CD4-positive, alpha-beta memory T cell (primary cell): ENCODE measurements around the gene DTX1. TPM values are rescaled to one million over a fixed set of nuclear protein-coding genes. Genes with fewer than 3 reads are reported as not detected.

ENCODE experiments used
- CTCF ChIA-PET: fragments of 350-600 bp; sonication (Branson Sonifier 250); formaldehyde crosslinking; loops from one replicate; lab custom pipeline; 2021; ENCODE audit warnings: inconsistent platforms; ENCODE audit not compliant: partially characterized antibody; lab: Charles Lee
- POLR2A ChIA-PET: fragments of 350-600 bp; sonication (Branson Sonifier 250); formaldehyde crosslinking; loops from one replicate; lab custom pipeline; 2021; ENCODE audit not compliant: partially characterized antibody; lab: Charles Lee
- DNase-seq, 5 donors: peaks; one replicate each; pipeline versions ENCODE4 v3.0.0 to v3.0.0-alpha.2; 2020 to 2022; ENCODE audit warnings: mixed read lengths in 1 of 5
- H3K27ac ChIP-seq: one replicate; pipeline ENCODE4 v1.7.0; 2013; ENCODE audit warnings: low read depth, low read length
- H3K27me3 ChIP-seq: 2 replicates; pipeline ENCODE4 v1.7.0; 2013; ENCODE audit warnings: mild to moderate bottlenecking, low read length, moderate library complexity; ENCODE audit not compliant: insufficient read depth
- H3K36me3 ChIP-seq: 2 replicates; pipeline ENCODE4 v1.7.0; 2013; ENCODE audit warnings: mild to moderate bottlenecking, low read length, moderate library complexity; ENCODE audit not compliant: insufficient read depth
- H3K4me1 ChIP-seq: 2 replicates; pipeline ENCODE4 v1.7.0; 2013; ENCODE audit warnings: mild to moderate bottlenecking, low read length, moderate library complexity; ENCODE audit not compliant: insufficient read depth
- H3K4me3 ChIP-seq, 2 donors: one replicate each; pipeline ENCODE4 v1.7.0; 2013; ENCODE audit warnings: low read length in 2 of 2, mild to moderate bottlenecking in 1 of 2
- H3K9me3 ChIP-seq, 2 donors: one replicate each; pipeline ENCODE4 v1.7.0; 2013; ENCODE audit warnings: low read length in 2 of 2, control low read depth in 1 of 2; ENCODE audit not compliant: control insufficient read depth in 1 of 2
- H3K27ac Mint-ChIP-seq, 7 donors: one replicate each; pipeline ENCODE4 v1.8.0; 2020 to 2021; ENCODE audit warnings: mixed read lengths in 7 of 7, mild to moderate bottlenecking in 6 of 7, inconsistent platforms in 3 of 7, moderate library complexity in 3 of 7
- H3K27me3 Mint-ChIP-seq, 2 donors: one replicate each; pipeline ENCODE4 v1.8.0; 2020 to 2021; ENCODE audit warnings: mixed read lengths in 2 of 2
- H3K36me3 Mint-ChIP-seq, 2 donors: one replicate each; pipeline ENCODE4 v1.8.0; 2020 to 2021; ENCODE audit warnings: mixed read lengths in 2 of 2, inconsistent platforms in 1 of 2, mild to moderate bottlenecking in 1 of 2
- H3K4me1 Mint-ChIP-seq, 4 donors: one replicate each; pipeline ENCODE4 v1.8.0; 2020 to 2021; ENCODE audit warnings: mixed read lengths in 4 of 4, mild to moderate bottlenecking in 1 of 4
- H3K4me3 Mint-ChIP-seq, 8 donors: one replicate each; pipeline ENCODE4 v1.8.0; 2020 to 2021; ENCODE audit warnings: mixed read lengths in 8 of 8, mild to moderate bottlenecking in 7 of 8, moderate library complexity in 6 of 8, inconsistent platforms in 3 of 8
- H3K9me3 Mint-ChIP-seq, 8 donors: one replicate each; pipeline ENCODE4 v1.8.0; 2020 to 2021; ENCODE audit warnings: mixed read lengths in 8 of 8, mild to moderate bottlenecking in 5 of 8, inconsistent platforms in 3 of 8, moderate library complexity in 1 of 8
- intact Hi-C: fragments of 100-400 bp; cut with micrococcal nuclease; formaldehyde crosslinking; loops from one replicate; pipeline ENCODE4 v1.15.1; 2023
- polyA plus RNA-seq, 2 donors: library from polyadenylated mRNA; unstranded; fragments of 300-500 nt; fragmentation: Illumina TruSeq; gene quantifications; one replicate each; pipeline ENCODE4 v1.2.3, GENCODE V29; 2021
- total RNA-seq, 2 experiments: library from RNA; stranded (reverse); gene quantifications; one replicate each; pipeline ENCODE4 v1.2.3, GENCODE V29; 2021

The DTX1 gene
- total and polyA plus RNA-seq, 4 experiments from 2014 or later, result 0.30 to 7.5 (median 5.5) TPM

DNA sequence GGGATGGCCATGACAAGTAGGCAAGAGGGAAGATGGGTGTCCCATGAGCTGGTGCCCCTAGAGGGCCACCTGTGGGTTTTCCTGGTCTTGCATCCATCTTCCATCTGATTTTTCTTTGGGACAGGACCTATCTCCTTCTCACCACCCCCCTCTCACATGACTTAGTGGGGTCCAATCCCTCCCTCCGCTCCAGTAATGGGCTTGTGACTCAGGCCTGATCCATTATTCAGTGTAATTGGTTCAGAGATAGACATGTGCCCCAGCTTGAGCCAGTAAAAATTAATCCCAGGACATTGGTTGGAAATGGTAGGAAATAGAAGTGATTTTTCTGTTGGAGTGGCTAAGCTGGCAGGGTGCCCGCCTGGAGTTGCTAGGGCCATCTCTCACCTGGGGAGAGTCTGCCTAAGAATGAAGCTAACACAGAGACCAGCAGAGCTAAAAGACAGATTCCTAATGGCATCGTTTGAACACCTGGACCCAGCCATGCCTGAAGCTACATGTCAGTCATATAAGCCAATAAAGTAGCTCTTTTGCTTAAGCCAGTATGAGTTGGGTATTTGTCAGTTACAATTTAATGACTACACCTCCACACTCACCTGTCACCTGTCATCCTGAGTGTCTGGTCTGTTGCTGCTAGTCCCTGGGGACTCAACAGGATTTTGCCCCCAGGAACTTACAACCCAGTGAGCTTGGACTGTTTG, 64.3 kb downstream of the DTX1 start:
- no peak overlapping the region for H3K4me3 Mint-ChIP-seq
- H3K4me1 Mint-ChIP-seq, result no peaks in the 10 kb centered on the region
- H3K27me3 ChIP-seq, result no peaks in the 10 kb centered on the region
- ChIA-PET CTCF (interaction anchor here (0.8 to 1.1 kb wide), 2 partner anchors 53 to 72 kb away, joined by 3 read pairs; no protein-coding TSS in a partner anchor), POLR2A (no interaction called here)
- H3K27ac Mint-ChIP-seq, result no peak overlapping the region
- intact Hi-C loops, result no loop called here
- H3K4me1 ChIP-seq, result no peaks in the 10 kb centered on the region
- H3K27me3 Mint-ChIP-seq, result peaks cover 2% of the 10 kb centered on the region in 2 donors
- no peak for DNase-seq
- H3K36me3 ChIP-seq, result no peaks in the 10 kb centered on the region
- peaks cover 0 to 10% (median 4%) of the 10 kb centered on the region in 8 donors for H3K9me3 Mint-ChIP-seq
- H3K36me3 Mint-ChIP-seq, result no peaks in the 10 kb centered on the region
- no peaks in the 10 kb centered on the region for H3K9me3 ChIP-seq
- no peak overlapping the region for H3K27ac ChIP-seq
- no peak overlapping the region for H3K4me3 ChIP-seq

DNA sequence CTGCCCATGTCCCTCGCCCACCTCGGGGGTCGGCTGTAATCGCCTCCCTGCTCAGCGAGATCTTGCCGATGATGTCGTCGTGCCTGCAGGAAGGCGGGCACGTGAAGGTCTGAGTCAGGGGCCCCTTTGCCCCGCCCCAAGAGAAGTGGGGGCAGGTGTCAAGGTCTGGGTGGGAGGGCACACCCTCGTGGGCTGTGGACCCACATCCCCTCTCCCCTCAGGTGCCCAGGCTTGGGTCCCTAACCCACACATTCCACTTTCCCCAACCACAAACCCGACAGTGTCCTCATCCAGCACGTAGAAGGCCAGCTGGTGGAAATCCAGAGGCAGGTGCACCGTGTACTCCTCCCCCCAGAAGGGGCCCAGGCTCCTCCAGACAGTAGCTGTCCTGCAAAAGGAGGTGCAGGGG, 71.3 kb downstream of the DTX1 start:
- peaks cover 0 to 4% of the 10 kb centered on the region in 2 donors for H3K27me3 Mint-ChIP-seq
- H3K9me3 Mint-ChIP-seq, result peaks cover 0 to 8% (median 4%) of the 10 kb centered on the region in 8 donors
- H3K9me3 ChIP-seq, result no peaks in the 10 kb centered on the region
- no peak overlapping the region for H3K27ac Mint-ChIP-seq
- H3K36me3 ChIP-seq, result no peaks in the 10 kb centered on the region
- no peak for DNase-seq
- POLR2A ChIA-PET, result no interaction called here
- H3K36me3 Mint-ChIP-seq, result no peaks in the 10 kb centered on the region
- H3K27ac ChIP-seq, result no peak overlapping the region
- H3K4me3 ChIP-seq, result no peak overlapping the region
- CTCF ChIA-PET, result no interaction called here
- H3K4me3 Mint-ChIP-seq, result no peak overlapping the region
- H3K27me3 ChIP-seq, result no peaks in the 10 kb centered on the region
- no peaks in the 10 kb centered on the region for H3K4me1 ChIP-seq
- peaks cover 0 to 6% (median 4%) of the 10 kb centered on the region in 4 donors for H3K4me1 Mint-ChIP-seq
- intact Hi-C loops, result no loop called here

DNA sequence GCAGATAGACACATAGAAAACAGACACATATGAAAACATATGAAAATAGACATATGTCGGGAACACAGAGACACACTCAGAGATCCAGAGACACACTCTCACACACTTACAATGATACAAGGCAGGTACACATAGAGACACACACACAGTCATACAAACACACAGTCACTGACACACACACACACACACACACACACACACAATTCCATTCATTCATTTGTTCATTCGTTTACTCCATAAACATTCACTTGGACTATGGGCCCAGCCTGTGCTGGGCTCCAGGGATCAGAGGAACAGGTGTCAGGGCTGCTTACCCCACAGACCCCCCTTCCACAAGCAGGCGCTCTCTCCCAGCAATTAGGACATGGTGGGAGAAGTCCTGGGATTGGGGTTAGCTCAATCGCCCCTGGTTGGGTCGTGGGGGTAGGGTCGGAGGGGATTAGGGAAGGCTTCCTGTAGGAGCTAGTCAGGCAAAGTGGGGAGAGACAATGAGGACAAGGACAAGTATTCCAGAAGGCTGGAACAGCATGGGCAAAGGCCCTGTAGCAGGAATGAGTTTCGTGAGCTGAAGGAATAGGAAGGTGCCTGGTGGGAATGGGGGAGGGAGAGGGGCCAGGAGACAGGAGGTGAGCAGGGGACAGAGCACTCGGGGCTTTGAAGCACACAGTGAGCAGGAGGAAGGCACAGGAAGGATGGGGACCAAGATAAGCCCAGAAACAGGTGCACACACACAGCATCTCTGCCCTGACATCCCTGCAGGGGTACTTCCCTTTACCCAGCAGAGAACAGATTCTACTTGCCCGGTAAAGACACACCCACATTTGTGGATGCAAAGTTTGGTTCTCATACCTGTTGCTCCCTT, 72.5 kb downstream of the DTX1 start:
- Histone ChIP-seq H3K4me3 (no peak overlapping the region), H3K27ac (no peak overlapping the region), H3K4me1 (no peaks in the 10 kb centered on the region), H3K27me3 (no peaks in the 10 kb centered on the region), H3K36me3 (no peaks in the 10 kb centered on the region), H3K9me3 (no peaks in the 10 kb centered on the region)
- H3K27ac Mint-ChIP-seq, result peak overlapping the region in 4 of 7 donors; percentile 50 to 75 (median 60)
- peaks cover 0 to 4% of the 10 kb centered on the region in 2 donors for H3K27me3 Mint-ChIP-seq
- no peaks in the 10 kb centered on the region for H3K36me3 Mint-ChIP-seq
- no peak overlapping the region for H3K4me3 Mint-ChIP-seq
- CTCF ChIA-PET, result interaction anchor here (1.8 kb wide), 1 partner anchor 45 kb away, joined by 4 read pairs; no protein-coding TSS in a partner anchor
- POLR2A ChIA-PET, result no interaction called here
- intact Hi-C loops, result no loop called here
- peaks cover 0 to 6% (median 4%) of the 10 kb centered on the region in 4 donors for H3K4me1 Mint-ChIP-seq
- DNase-seq, result no peak
- H3K9me3 Mint-ChIP-seq, result no peaks in the 10 kb centered on the region

DNA sequence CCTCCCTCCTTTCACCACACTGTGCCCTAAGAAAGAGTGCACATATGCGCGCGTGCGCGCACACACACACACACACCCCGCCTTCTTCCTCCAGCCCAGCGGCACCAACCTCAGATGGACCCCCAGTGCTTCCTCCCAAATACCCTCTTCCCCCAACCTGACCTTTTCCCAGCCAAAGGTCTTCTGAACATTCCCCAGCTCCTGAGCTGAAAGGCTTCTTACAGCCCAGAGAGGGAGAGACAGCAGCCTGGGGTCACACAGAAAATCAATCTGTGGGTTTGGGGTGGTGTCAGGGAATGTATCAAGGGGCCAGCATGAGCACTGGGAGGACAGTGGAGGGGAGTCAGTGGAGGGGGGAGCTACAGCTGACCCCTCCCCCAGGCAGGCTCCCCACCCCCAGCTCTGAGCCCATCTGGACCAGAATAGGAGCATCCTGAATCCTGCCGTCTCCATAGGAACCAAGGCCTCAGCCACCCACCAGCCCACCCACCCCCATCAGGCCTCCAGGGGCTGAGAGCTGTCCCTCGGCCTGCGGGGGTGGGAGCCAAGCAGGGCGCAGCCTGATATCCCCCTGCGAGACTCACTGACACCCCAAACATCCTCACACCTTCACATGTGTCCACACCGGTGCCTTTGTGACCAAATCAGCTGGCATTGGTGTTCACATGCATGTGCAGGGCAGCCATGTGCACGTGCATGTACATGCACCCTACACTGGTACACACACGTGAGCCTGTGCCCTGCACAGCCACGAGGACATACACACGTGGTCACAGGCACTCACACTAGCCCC, 73.3 kb downstream of the DTX1 start:
- Mint-ChIP-seq H3K4me3 (no peak overlapping the region), H3K9me3 (no peaks in the 10 kb centered on the region), H3K36me3 (no peaks in the 10 kb centered on the region), H3K27ac (peak overlapping the region in 3 of 7 donors; percentile 54 to 75 (median 66)), H3K4me1 (peaks cover 0 to 6% (median 4%) of the 10 kb centered on the region in 4 donors), H3K27me3 (peaks cover 0 to 4% of the 10 kb centered on the region in 2 donors)
- ChIA-PET POLR2A (no interaction called here), CTCF (interaction anchor here (1.8 kb wide), 1 partner anchor 45 kb away, joined by 4 read pairs; no protein-coding TSS in a partner anchor)
- no peaks in the 10 kb centered on the region for H3K36me3 ChIP-seq
- no peaks in the 10 kb centered on the region for H3K9me3 ChIP-seq
- no peak overlapping the region for H3K27ac ChIP-seq
- peaks cover 1% of the 10 kb centered on the region for H3K4me1 ChIP-seq
- DNase-seq, result no peak
- no peaks in the 10 kb centered on the region for H3K27me3 ChIP-seq
- H3K4me3 ChIP-seq, result no peak overlapping the region
- intact Hi-C loops, result no loop called here

DNA sequence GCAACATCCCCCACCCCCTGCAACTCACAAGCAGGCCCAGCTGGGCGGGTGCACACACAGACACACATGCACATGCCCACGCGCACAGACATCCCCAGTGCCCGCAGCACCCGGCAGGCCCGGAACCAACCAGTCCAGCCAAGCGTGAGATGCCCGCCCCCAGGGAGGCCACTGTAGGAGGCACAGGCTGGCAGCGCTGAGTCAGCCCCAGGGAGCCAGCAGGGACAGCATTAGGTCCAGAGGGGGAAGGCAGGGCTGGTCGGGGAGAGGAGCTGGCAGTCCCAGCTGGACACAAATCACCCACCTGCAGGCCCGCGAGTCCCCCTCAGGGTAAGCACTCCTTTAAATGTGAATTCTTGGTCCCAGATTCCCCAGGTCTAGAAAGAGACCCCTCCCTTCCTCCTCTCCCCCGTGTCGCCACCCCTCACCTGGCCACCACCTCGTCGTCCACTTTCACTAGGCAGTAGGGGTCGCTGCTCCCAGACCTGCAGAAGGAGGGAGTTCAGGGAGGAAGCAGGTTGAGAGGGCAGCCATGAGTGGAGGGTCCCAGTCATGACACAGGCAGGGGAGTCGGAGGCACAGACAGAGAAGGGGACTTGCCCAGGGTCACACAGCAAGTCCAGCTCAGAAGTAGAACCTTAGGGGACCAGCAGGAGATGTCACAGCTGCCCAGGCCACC, 74.1 kb downstream of the DTX1 start:
- Histone ChIP-seq H3K36me3 (no peaks in the 10 kb centered on the region), H3K27me3 (no peaks in the 10 kb centered on the region), H3K4me1 (peaks cover 7% of the 10 kb centered on the region), H3K4me3 (no peak overlapping the region), H3K27ac (no peak overlapping the region), H3K9me3 (no peaks in the 10 kb centered on the region)
- H3K36me3 Mint-ChIP-seq, result no peaks in the 10 kb centered on the region
- H3K27ac Mint-ChIP-seq, result no peak overlapping the region
- H3K9me3 Mint-ChIP-seq, result no peaks in the 10 kb centered on the region
- CTCF ChIA-PET, result interaction anchor here (1.3 to 1.8 kb wide), 2 partner anchors 23 to 44 kb away, joined by 4 read pairs; no protein-coding TSS in a partner anchor
- peaks cover 3 to 6% (median 5%) of the 10 kb centered on the region in 4 donors for H3K4me1 Mint-ChIP-seq
- H3K4me3 Mint-ChIP-seq, result no peak overlapping the region
- POLR2A ChIA-PET, result no interaction called here
- no peak for DNase-seq
- peaks cover 0 to 4% of the 10 kb centered on the region in 2 donors for H3K27me3 Mint-ChIP-seq
- intact Hi-C loops, result no loop called here

DNA sequence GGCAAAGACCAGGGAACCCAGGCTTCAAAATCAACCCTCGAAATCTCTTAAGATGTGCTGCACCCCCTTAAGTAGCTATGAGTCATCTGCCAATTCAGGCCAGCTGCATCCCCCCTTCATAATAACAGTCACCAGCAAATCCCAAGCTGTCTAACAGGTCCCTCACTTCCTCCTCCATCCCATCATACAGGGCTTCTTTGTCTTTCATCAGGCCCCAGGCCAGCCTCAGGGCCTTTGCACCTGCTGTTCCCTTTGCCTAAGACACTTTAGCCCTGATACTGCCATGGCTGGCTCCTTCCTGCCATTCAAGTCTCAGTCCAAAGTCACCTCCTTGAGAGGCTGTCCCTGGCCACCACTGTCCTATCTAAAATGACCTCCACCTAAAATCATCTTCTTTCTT, 75.0 kb downstream of the DTX1 start:
- POLR2A ChIA-PET, result no interaction called here
- Histone ChIP-seq H3K9me3 (no peaks in the 10 kb centered on the region), H3K36me3 (no peaks in the 10 kb centered on the region), H3K4me3 (no peak overlapping the region), H3K27me3 (no peaks in the 10 kb centered on the region), H3K27ac (no peak overlapping the region), H3K4me1 (peaks cover 16% of the 10 kb centered on the region)
- no peaks in the 10 kb centered on the region for H3K36me3 Mint-ChIP-seq
- H3K4me1 Mint-ChIP-seq, result peaks cover 10 to 14% (median 12%) of the 10 kb centered on the region in 4 donors
- no peaks in the 10 kb centered on the region for H3K9me3 Mint-ChIP-seq
- H3K27me3 Mint-ChIP-seq, result peaks cover 3 to 6% of the 10 kb centered on the region in 2 donors
- H3K4me3 Mint-ChIP-seq, result no peak overlapping the region
- DNase-seq, result no peak
- CTCF ChIA-PET, result interaction anchor here (1.3 kb wide), 1 partner anchor 22 kb away, joined by 4 read pairs; no protein-coding TSS in a partner anchor
- intact Hi-C loops, result no loop called here
- H3K27ac Mint-ChIP-seq, result peak overlapping the region in 1 of 7 donors; percentile 52
